Right cardiac atrium (tissue), 5 donors: Measurements from ENCODE around the gene SLC6A5. TPM values are rescaled to one million over a fixed set of nuclear protein-coding genes. Genes with fewer than 3 reads are reported as not detected.

Experiments used
- ATAC-seq, 2 donors: fragments of 200-7000 bp; cut with Tn5 transposase; one replicate each; pipeline versions ENCODE4 v1.8.0 to v1.9.1; 2020; ENCODE audit warnings: moderate library complexity in 2 of 2, mild to moderate bottlenecking in 1 of 2
- DNase-seq, 3 donors: peaks; one replicate each; pipeline ENCODE4 v3.0.0-alpha.2; 2020
- H3K27ac ChIP-seq: one replicate; pipeline ENCODE4 v1.5.1; 2013; ENCODE audit warnings: mild to moderate bottlenecking, low read length, control low read depth, moderate library complexity
- H3K27me3 ChIP-seq: one replicate; pipeline ENCODE4 v1.6.1; 2013; ENCODE audit not compliant: control insufficient read depth, insufficient read depth
- H3K4me1 ChIP-seq: one replicate; pipeline ENCODE4 v1.6.1; 2013; ENCODE audit warnings: low read length; ENCODE audit not compliant: control insufficient read depth, insufficient read depth
- H3K4me3 ChIP-seq: one replicate; pipeline ENCODE4 v1.5.1; 2013; ENCODE audit warnings: low read length, control low read depth
- H3K9me3 ChIP-seq: one replicate; pipeline ENCODE4 v1.6.1; 2013; ENCODE audit warnings: low read length; ENCODE audit not compliant: control insufficient read depth
- WGBS: extraction: QIAGEN DNeasy Blood & Tissue Kit; methylation state at CpG from one replicate; pipeline ENCODE4 v1.1.7; 2013; 5-methylcytosine and 5-hydroxymethylcytosine counted together
- intact Hi-C, 4 donors: fragments of 100-400 bp; cut with DNase I; formaldehyde crosslinking; loops; one replicate each; pipeline versions ENCODE4 v1.11.0 to v1.14.0; 2022 to 2023
- polyA plus RNA-seq: library from polyadenylated mRNA; stranded (reverse); fragments of 200-250 nt; gene quantifications from one replicate; pipeline ENCODE4 v1.2.3, GENCODE V29; 2013
- total RNA-seq, 4 donors: library from RNA; stranded (reverse); fragmentation: NEBNext Ultra II Directional; extraction: Animal tissue kit (Norgen Biotek cat#: 25700); gene quantifications; one replicate each; pipeline ENCODE4 v1.2.1, GENCODE V29; 2021
- donor health status: healthy with polysubstance abuse.
- donor health status: DM: no; HTN: yes; CAD: no.
- donor health status: DM: no; HTN: no; CAD: no.
- donor health status: DM: no; HTN: yes; CAD: no; lungs with severe emphysema.
- donor health status: DM: yes; HTN: yes; CAD: no.

The SLC6A5 gene
- total and polyA plus RNA-seq, 5 donors = not detected

DNA sequence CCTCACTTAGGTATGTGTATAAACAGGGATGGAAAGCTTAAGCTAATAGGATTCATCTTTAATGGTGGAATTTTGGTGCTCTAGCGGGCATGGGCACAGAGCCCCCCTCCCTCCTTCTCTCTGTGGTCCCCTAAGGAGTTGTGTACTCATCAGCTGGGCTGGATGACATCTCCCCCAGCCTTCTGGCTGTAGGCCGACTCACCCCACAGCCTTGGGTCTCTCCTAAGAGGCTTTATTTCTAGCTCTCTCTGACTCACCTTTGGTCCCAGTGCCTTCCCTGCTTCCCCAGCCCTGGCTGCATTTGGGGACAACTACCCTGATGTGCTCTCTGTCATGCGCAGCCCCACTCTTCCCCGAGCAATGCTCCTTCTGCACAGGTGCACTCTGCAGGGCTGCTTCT lies 26.9 kb downstream of the SLC6A5 start:
- intact Hi-C loops = no loop called here
- no peaks in the 10 kb centered on the region for H3K27me3 ChIP-seq
- 71% methylated on average over 4 of the region's 4 CpGs for WGBS
- H3K9me3 ChIP-seq = no peaks in the 10 kb centered on the region
- H3K27ac ChIP-seq = no peak overlapping the region
- H3K4me3 ChIP-seq = no peak overlapping the region
- DNase-seq = no peak
- ATAC-seq = no peak
- peaks cover 3% of the 10 kb centered on the region for H3K4me1 ChIP-seq

DNA sequence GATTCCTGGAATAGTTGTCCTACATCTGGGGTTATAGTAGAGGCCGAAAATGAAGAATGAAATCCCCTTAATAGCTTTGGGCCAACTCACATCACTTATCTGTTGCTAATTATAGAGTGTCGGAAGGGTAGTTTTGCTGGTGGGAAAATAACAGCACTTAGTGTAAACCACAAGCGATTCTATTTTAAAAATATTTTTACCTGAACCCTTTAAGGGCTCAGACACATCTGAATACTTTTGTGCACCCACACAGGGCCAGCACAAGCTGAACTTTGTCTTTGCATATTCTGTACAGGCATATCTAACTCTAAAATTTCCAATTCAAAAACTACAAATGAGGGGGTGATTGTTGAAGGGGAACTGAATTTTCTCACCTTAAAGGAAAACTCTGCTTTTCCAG lies 27.6 kb downstream of the SLC6A5 start:
- intact Hi-C loops = no loop called here
- ATAC-seq (no peak), DNase-seq (no peak)
- 41% methylated on average over 3 of the region's 3 CpGs for WGBS
- no peaks in the 10 kb centered on the region for H3K27me3 ChIP-seq
- peaks cover 3% of the 10 kb centered on the region for H3K4me1 ChIP-seq
- H3K4me3 ChIP-seq = no peak overlapping the region
- H3K27ac ChIP-seq = no peak overlapping the region
- no peaks in the 10 kb centered on the region for H3K9me3 ChIP-seq

DNA sequence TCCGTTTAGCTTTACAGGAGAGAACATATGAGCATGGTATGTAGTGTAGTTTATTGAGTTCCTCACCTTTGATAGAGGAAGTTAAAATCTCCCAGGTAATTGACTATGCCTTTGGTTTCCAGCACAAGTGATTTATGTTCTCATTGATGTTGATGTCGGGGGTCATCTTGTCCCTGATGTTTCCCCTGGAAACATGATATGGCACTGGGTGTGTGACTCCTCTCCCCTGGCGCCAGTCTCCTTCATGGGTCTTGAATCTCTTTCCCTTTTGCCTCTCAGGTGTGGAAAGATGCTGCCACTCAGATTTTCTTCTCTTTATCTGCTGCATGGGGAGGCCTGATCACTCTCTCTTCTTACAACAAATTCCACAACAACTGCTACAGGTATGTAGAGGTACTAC lies 28.3 kb downstream of the SLC6A5 start:
- 28% methylated on average over 3 of the region's 3 CpGs for WGBS
- Histone ChIP-seq H3K27ac (no peak overlapping the region), H3K9me3 (no peaks in the 10 kb centered on the region), H3K27me3 (no peaks in the 10 kb centered on the region), H3K4me1 (peaks cover 3% of the 10 kb centered on the region), H3K4me3 (no peak overlapping the region)
- ATAC-seq = no peak
- no peak for DNase-seq
- intact Hi-C loops = no loop called here

DNA sequence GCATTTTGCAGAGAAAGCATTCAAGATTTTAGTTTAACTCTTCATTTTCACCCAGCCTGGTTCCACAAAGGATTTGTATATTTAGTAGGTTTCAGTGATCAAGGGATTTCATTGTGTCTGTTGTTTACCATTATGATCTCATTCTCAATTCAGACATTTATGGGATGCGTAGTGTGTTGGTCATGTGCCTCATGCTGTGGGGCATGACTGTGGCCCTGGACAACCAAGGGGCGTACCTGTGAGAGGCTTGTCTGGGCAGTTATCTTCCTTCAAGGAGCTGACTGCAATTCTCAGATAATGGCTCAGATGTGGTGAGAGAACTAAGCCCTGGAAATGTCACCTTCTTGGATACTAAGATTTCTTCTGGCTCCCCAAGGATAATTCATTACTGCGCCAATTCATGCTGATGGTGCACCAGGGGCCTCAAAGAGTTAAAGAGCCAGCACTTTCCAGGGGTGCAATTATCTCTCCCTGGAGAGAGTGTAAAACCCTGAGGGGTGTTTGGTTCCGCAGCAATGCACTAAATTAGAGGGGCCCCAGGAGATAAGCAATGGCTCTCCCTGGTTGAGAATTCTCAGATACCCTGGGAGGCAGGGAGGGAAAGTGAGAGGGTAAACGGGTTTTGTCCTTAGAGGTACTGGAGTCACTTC lies 32.2 kb downstream of the SLC6A5 start:
- ATAC-seq = no peak
- Histone ChIP-seq H3K27ac (no peak overlapping the region), H3K27me3 (no peaks in the 10 kb centered on the region), H3K9me3 (no peaks in the 10 kb centered on the region), H3K4me1 (no peaks in the 10 kb centered on the region), H3K4me3 (no peak overlapping the region)
- no peak for DNase-seq
- intact Hi-C loops = no loop called here
- 62% methylated on average over 5 of the region's 5 CpGs for WGBS

DNA sequence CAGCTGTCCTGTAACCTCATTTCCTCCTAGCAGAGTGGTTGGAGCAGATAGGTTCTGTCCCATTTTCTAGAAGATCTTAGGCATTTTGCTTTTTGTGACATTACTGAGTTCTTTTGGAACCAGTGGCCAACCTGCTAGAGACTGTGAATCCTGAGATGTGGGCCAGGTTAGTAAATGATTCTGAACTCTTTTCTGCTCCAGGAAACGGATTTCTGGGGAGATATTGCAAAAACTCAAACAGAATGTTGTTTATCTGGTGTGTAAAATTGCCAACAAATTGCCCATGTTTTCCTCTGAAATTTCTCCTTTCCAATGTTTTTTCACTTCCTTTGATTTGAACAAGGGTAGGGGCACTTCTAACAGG lies 32.7 kb downstream of the SLC6A5 start:
- no peaks in the 10 kb centered on the region for H3K27me3 ChIP-seq
- no peaks in the 10 kb centered on the region for H3K9me3 ChIP-seq
- DNase-seq = no peak
- H3K4me1 ChIP-seq = no peaks in the 10 kb centered on the region
- WGBS = 32% methylated on average over 1 of the region's 1 CpG
- no peak for ATAC-seq
- no peak overlapping the region for H3K4me3 ChIP-seq
- no peak overlapping the region for H3K27ac ChIP-seq
- intact Hi-C loops = no loop called here

DNA sequence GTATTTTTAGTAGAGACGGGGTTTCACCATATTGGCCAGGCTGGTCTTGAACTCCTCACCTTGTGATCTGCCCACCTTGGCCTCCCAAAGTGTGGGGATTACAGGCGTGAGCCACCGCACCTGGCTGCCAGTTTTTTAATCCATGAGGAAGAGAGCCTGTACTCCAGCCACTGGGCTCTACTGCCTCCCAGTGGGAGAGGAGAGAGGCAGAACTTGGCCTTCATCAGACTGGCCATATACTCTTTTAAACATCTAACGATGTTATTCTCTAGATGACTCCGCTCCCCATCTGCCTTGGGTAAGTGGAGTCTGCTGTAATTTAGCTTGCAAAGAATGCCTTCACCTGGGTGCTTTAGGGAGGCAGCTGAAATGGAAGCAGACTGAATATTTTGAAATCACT lies 34.6 kb downstream of the SLC6A5 start:
- intact Hi-C loops = no loop called here
- 90% methylated on average over 5 of the region's 5 CpGs for WGBS

DNA sequence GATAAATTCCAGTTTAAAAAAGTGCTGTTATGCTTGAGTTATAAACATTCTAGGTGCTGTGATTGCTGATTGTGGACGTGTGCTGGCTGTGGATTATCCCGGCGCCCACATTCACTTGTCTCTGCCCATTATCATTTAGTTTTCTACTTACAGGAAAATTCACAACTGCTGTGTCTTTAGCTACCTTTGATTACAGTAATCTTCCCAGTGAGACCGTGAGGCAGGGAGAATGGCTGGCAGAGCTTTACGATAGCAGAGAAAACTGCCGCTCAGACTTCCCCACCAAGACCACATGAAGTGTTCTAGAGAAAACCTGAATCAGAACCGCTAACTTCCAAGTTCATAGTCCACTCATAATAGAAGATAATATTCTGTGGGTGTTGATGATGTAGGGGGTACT lies 35.4 kb downstream of the SLC6A5 start:
- DNase-seq = no peak
- WGBS = 74% methylated on average over 7 of the region's 7 CpGs

More for the DNA sequence above, 34.6 kb downstream of the SLC6A5 start:
- H3K4me3 ChIP-seq = no peak overlapping the region
- DNase-seq (no peak), ATAC-seq (no peak)
- no peak overlapping the region for H3K27ac ChIP-seq
- no peaks in the 10 kb centered on the region for H3K9me3 ChIP-seq
- no peaks in the 10 kb centered on the region for H3K27me3 ChIP-seq
- no peaks in the 10 kb centered on the region for H3K4me1 ChIP-seq

DNA sequence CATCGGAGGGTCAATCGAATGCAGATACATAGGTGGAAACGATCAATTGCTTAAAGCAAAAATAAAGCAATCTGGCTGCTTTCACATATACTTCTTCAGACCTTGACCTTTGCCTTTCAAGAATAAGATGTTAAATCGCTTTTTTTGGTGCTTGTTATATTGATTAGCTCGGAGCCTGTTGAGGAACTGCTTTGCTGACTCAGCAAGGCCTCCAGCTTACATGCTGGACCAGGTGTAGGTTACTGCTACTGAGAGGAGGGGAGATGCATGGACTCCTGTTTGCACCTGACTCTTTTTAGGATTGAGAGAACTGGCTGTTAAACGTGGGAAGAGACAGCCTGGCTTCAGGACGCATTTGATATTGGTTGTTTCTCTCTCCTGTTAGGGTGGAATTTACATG lies 38.7 kb downstream of the SLC6A5 start:
- WGBS = 84% methylated on average over 7 of the region's 7 CpGs
- ATAC-seq (no peak), DNase-seq (no peak)
- Histone ChIP-seq H3K4me3 (no peak overlapping the region), H3K4me1 (no peaks in the 10 kb centered on the region), H3K27me3 (no peaks in the 10 kb centered on the region), H3K9me3 (no peaks in the 10 kb centered on the region), H3K27ac (no peak overlapping the region)
- intact Hi-C loops = no loop called here

More for the DNA sequence above, 35.4 kb downstream of the SLC6A5 start:
- Histone ChIP-seq H3K27me3 (no peaks in the 10 kb centered on the region), H3K4me3 (no peak overlapping the region), H3K27ac (no peak overlapping the region), H3K9me3 (no peaks in the 10 kb centered on the region), H3K4me1 (no peaks in the 10 kb centered on the region)
- no peak for ATAC-seq
- intact Hi-C loops = no loop called here

DNA sequence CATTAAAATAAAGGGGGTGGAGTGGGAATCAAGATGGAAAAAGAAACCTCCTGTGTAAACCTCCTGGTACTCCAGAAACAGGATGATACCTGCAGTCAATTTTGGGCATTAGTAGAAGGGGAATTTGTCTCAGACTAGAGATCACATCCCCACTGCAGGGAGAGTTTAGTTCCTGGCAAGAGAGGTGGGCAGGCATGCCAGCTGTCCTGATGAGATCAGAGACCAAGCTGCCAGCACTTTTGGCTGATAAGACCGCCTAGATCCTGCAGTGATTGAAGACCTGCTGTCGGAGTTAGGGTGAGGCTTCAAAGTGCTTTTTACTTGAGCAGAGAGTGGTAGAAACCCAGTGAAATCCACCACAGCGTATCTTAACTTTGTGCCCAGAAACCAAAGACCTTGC lies 40.3 kb downstream of the SLC6A5 start:
- Histone ChIP-seq H3K4me3 (no peak overlapping the region), H3K27me3 (no peaks in the 10 kb centered on the region), H3K27ac (no peak overlapping the region), H3K9me3 (no peaks in the 10 kb centered on the region), H3K4me1 (no peaks in the 10 kb centered on the region)
- DNase-seq = no peak
- 31% methylated on average over 3 of the region's 3 CpGs for WGBS
- ATAC-seq = no peak
- intact Hi-C loops = loop anchor here in 2 of 4 donors (10.0 kb wide), 2 partner anchors 875 to 1665 kb away; no protein-coding TSS in a partner anchor

DNA sequence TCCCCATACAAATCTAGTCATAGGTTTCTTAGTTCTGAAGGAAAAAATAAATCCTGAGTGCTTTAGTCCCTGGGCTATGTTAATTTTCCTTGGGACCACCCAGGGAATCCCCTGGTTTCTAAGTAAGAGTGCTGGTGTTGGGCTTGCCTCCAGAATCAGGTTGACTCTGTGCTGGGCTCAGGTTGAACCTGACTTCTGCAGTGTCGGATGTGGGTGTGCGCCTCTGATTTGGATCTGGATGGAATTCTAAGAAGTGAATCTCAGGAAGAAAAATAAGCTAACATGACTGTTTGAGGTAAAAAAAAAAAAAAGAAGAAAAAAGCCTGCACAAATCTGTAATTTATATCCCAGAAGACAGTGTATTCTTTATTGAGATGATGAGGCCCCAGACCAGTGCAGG lies 41.0 kb downstream of the SLC6A5 start:
- Histone ChIP-seq H3K27ac (no peak overlapping the region), H3K4me1 (no peaks in the 10 kb centered on the region), H3K27me3 (no peaks in the 10 kb centered on the region), H3K9me3 (no peaks in the 10 kb centered on the region), H3K4me3 (no peak overlapping the region)
- WGBS = 90% methylated on average over 2 of the region's 2 CpGs
- no peak for ATAC-seq
- intact Hi-C loops = loop anchor here in 2 of 4 donors (10.0 kb wide), 2 partner anchors 874 to 1664 kb away; no protein-coding TSS in a partner anchor
- DNase-seq = no peak

DNA sequence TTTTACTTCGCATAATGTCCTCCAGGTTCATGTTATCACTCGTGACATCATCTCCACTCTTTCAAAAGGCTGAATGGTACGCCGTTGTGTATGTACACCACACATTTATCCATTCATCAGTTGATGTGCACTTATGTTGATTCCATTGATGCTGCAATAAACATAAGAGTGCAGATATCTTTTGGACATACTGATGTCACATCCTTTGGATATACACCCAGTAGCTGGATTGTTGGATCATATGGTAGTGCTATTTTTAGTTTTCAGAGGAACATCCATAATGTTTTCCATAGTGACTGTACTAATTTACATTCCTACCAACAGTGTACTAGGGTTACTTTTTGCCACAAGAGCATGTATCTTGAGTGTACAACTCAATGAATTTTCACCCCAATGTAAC lies 45.0 kb downstream of the SLC6A5 start:
- Histone ChIP-seq H3K27me3 (no peaks in the 10 kb centered on the region), H3K27ac (no peak overlapping the region), H3K4me1 (no peaks in the 10 kb centered on the region), H3K9me3 (no peaks in the 10 kb centered on the region), H3K4me3 (no peak overlapping the region)
- WGBS = 84% methylated on average over 4 of the region's 4 CpGs
- ATAC-seq (no peak), DNase-seq (no peak)
- intact Hi-C loops = loop anchor here in 2 of 4 donors (10.0 kb wide), 2 partner anchors 870 to 1660 kb away; no protein-coding TSS in a partner anchor
